ENCODE results near the gene AUTS2. TPM values are rescaled to one million over a fixed set of nuclear protein-coding genes. Genes with fewer than 3 reads are reported as not detected.

The AUTS2 gene
- total and polyA plus RNA-seq, 9 of the 15 experiments (the other 6 are each of a cell fraction or from before 2014, with no cell fraction given): 0.58 TPM; not detected in 8

DNA sequence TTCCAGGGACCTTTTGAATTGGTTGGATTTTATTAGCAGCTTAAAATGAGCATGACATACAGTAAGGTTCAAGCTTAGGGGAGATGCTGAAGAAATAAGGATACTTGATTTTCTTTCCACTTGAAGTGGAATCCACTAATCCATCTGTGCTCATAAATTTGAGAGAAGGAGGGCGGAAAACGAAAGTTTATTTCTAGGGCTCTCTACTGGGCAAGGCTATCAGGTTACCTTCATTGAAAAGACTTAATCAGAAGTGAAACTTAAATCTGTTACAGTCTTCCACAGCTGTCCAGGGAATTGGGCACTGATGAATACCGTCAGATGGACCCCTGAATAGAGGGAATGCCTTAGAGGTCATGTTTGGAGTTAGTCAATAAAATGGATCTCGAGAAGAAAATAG is 21.8 kb downstream of the AUTS2 start (continued):
- TF ChIP-seq, protein P1, sequence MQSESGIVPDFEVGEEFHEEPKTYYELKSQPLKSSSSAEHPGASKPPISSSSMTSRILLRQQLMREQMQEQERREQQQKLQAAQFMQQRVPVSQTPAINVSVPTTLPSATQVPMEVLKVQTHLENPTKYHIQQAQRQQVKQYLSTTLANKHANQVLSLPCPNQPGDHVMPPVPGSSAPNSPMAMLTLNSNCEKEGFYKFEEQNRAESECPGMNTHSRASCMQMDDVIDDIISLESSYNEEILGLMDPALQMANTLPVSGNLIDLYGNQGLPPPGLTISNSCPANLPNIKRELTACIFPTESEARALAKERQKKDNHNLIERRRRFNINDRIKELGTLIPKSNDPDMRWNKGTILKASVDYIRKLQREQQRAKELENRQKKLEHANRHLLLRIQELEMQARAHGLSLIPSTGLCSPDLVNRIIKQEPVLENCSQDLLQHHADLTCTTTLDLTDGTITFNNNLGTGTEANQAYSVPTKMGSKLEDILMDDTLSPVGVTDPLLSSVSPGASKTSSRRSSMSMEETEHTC (IDR thresholded peaks at IDR 0.05): no peak
- TF ChIP-seq SRSF9 (IDR thresholded peaks at IDR 0.05; ENCODE audit: borderline replicate concordance, low read depth, low read length): no peak
- no peak for TF ChIP-seq DNMT1 (IDR thresholded peaks at IDR 0.05)
- TF ChIP-seq ZNF253 (CRISPR knock-in tag; conservative IDR thresholded peaks at IDR 0.05): no peak
- TF ChIP-seq DIDO1 (tag; IDR thresholded peaks at IDR 0.05; ENCODE audit: low read depth): no peak
- TF ChIP-seq MYBL2 (IDR thresholded peaks at IDR 0.05; ENCODE audit: low read depth): no peak
- TF ChIP-seq MYBL2 (CRISPR knock-in tag; IDR thresholded peaks at IDR 0.05; ENCODE audit: borderline replicate concordance): no peak
- TF ChIP-seq, protein P2, sequence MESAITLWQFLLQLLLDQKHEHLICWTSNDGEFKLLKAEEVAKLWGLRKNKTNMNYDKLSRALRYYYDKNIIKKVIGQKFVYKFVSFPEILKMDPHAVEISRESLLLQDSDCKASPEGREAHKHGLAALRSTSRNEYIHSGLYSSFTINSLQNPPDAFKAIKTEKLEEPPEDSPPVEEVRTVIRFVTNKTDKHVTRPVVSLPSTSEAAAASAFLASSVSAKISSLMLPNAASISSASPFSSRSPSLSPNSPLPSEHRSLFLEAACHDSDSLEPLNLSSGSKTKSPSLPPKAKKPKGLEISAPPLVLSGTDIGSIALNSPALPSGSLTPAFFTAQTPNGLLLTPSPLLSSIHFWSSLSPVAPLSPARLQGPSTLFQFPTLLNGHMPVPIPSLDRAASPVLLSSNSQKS (CRISPR knock-in tag; IDR thresholded peaks at IDR 0.05): no peak
- TF ChIP-seq, protein P3, sequence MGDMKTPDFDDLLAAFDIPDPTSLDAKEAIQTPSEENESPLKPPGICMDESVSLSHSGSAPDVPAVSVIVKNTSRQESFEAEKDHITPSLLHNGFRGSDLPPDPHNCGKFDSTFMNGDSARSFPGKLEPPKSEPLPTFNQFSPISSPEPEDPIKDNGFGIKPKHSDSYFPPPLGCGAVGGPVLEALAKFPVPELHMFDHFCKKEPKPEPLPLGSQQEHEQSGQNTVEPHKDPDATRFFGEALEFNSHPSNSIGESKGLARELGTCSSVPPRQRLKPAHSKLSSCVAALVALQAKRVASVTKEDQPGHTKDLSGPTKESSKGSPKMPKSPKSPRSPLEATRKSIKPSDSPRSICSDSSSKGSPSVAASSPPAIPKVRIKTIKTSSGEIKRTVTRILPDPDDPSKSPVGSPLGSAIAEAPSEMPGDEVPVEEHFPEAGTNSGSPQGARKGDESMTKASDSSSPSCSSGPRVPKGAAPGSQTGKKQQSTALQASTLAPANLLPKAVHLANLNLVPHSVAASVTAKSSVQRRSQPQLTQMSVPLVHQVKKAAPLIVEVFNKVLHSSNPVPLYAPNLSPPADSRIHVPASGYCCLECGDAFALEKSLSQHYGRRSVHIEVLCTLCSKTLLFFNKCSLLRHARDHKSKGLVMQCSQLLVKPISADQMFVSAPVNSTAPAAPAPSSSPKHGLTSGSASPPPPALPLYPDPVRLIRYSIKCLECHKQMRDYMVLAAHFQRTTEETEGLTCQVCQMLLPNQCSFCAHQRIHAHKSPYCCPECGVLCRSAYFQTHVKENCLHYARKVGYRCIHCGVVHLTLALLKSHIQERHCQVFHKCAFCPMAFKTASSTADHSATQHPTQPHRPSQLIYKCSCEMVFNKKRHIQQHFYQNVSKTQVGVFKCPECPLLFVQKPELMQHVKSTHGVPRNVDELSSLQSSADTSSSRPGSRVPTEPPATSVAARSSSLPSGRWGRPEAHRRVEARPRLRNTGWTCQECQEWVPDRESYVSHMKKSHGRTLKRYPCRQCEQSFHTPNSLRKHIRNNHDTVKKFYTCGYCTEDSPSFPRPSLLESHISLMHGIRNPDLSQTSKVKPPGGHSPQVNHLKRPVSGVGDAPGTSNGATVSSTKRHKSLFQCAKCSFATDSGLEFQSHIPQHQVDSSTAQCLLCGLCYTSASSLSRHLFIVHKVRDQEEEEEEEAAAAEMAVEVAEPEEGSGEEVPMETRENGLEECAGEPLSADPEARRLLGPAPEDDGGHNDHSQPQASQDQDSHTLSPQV (IDR thresholded peaks at IDR 0.05): no peak
- TF ChIP-seq ZNF232 (CRISPR knock-in tag; IDR thresholded peaks at IDR 0.05): no peak
